IMR-90 (cell line): ENCODE data around the gene CLEC4G. TPM values are rescaled to one million over a fixed set of nuclear protein-coding genes. Genes with fewer than 3 reads are reported as not detected.

Experiments
- ATAC-seq: fragments of 200-7000 bp; cut with Tn5 transposase; 2 replicates; pipeline ENCODE4 v1.9.1; 2020; ENCODE audit warnings: low read depth, mild to moderate bottlenecking, moderate library complexity
- BruUV-seq: library from RNA; stranded (reverse); fragments of 400-500 nt; replicated peaks from 2 replicates; lab custom pipeline; 2021; lab: Mats Ljungman, UMichigan
- CTCF ChIA-PET: fragments of 300-600 bp; formaldehyde crosslinking; extraction: SDS; loops from one replicate; lab custom pipeline; 2021; ENCODE audit warnings: antibody characterized with exemption; lab: Yijun Ruan, JAX
- POLR2A ChIA-PET: fragments of 300-600 bp; sonication (Branson Sonifier 250); formaldehyde crosslinking; loops from one replicate; lab custom pipeline; 2022; ENCODE audit warnings: antibody characterized with exemption; ENCODE audit not compliant: unreplicated experiment; lab: Charles Lee
- DNase-seq: peaks from one replicate; pipeline ENCODE4 v3.0.0; 2013
- H2AFZ ChIP-seq: replicated peaks from 2 replicates; pipeline ENCODE3; 2013; ENCODE audit warnings: low read length, mild to moderate bottlenecking; ENCODE audit not compliant: poor library complexity
- H2AK5ac ChIP-seq: 2 replicates; pipeline ENCODE4 v1.6.1; 2013; ENCODE audit warnings: low read depth, low read length, inconsistent platforms
- H2AK9ac ChIP-seq: replicated peaks from 2 replicates; pipeline ENCODE3; 2013; ENCODE audit warnings: mild to moderate bottlenecking, low read depth, low read length, moderate library complexity; ENCODE audit not compliant: poor library complexity
- H2BK120ac ChIP-seq: 2 replicates; pipeline ENCODE4 v1.6.1; 2013; ENCODE audit warnings: low read depth, low read length, inconsistent platforms
- H2BK15ac ChIP-seq: 3 replicates; pipeline ENCODE4 v1.6.1; 2013; ENCODE audit warnings: low read depth, low read length, inconsistent platforms
- H2BK20ac ChIP-seq: 2 replicates; pipeline ENCODE4 v1.6.1; 2013; ENCODE audit warnings: low read depth, mild to moderate bottlenecking, inconsistent platforms, low read length, moderate library complexity
- H2BK5ac ChIP-seq: 2 replicates; pipeline ENCODE4 v1.6.1; 2013; ENCODE audit warnings: mild to moderate bottlenecking, low read depth, low read length, inconsistent platforms; ENCODE audit not compliant: poor library complexity, severe bottlenecking
- H3K14ac ChIP-seq: replicated peaks from 2 replicates; pipeline ENCODE4 v1.6.1; 2013; ENCODE audit warnings: low read depth, low read length, inconsistent platforms
- H3K18ac ChIP-seq: 2 replicates; pipeline ENCODE4 v1.6.1; 2013; ENCODE audit warnings: low read depth, low read length, control low read depth
- H3K23ac ChIP-seq: 2 replicates; pipeline ENCODE4 v1.6.1; 2013; ENCODE audit warnings: low read depth, low read length, inconsistent platforms
- H3K27ac ChIP-seq: 2 replicates; pipeline ENCODE4 v1.5.1; 2013; ENCODE audit warnings: mild to moderate bottlenecking, control low read depth, low read length; ENCODE audit not compliant: insufficient read depth
- H3K27me3 ChIP-seq: 2 replicates; pipeline ENCODE4 v1.6.1; 2013; ENCODE audit warnings: low read length; ENCODE audit not compliant: control insufficient read depth, insufficient read depth
- H3K36me3 ChIP-seq: 2 replicates; pipeline ENCODE4 v1.6.1; 2013; ENCODE audit warnings: low read length, mixed read lengths; ENCODE audit not compliant: control insufficient read depth, insufficient read depth
- H3K4ac ChIP-seq: 2 replicates; pipeline ENCODE4 v1.6.1; 2013; ENCODE audit warnings: low read depth, low read length, inconsistent platforms
- H3K4me1 ChIP-seq: 2 replicates; pipeline ENCODE4 v1.6.1; 2013; ENCODE audit warnings: low read length, mixed read lengths; ENCODE audit not compliant: control insufficient read depth, insufficient read depth
- H3K4me2 ChIP-seq: 2 replicates; pipeline ENCODE4 v1.6.1; 2013; ENCODE audit warnings: low read depth, mild to moderate bottlenecking, control low read depth, low read length, moderate library complexity
- H3K4me3 ChIP-seq: 2 replicates; pipeline ENCODE4 v1.5.1; 2013; ENCODE audit warnings: low read depth, mild to moderate bottlenecking, control low read depth, low read length, moderate library complexity; ENCODE audit not compliant: insufficient read depth
- H3K56ac ChIP-seq: 2 replicates; pipeline ENCODE4 v1.6.1; 2013; ENCODE audit warnings: low read length, inconsistent platforms; ENCODE audit not compliant: insufficient read depth; ENCODE audit errors: extremely low read depth
- H3K79me1 ChIP-seq, 2 experiments: 2 replicates each; pipeline ENCODE4 v1.6.1; 2013; ENCODE audit warnings: low read length in 2 of 2, inconsistent platforms in 1 of 2, low read depth in 1 of 2
- H3K9ac ChIP-seq: 2 replicates; pipeline ENCODE4 v1.6.1; 2013; ENCODE audit warnings: low read depth, low read length, control low read depth
- H3K9me1 ChIP-seq: 2 replicates; pipeline ENCODE4 v1.6.1; 2013; ENCODE audit warnings: low read length, inconsistent platforms; ENCODE audit not compliant: insufficient read depth
- H3K9me3 ChIP-seq: 2 replicates; pipeline ENCODE4 v1.6.1; 2013; ENCODE audit warnings: low read length; ENCODE audit not compliant: control insufficient read depth, insufficient read depth
- H4K20me1 ChIP-seq: 2 replicates; pipeline ENCODE4 v1.6.1; 2013; ENCODE audit warnings: low read length, inconsistent platforms; ENCODE audit not compliant: insufficient read depth
- H4K5ac ChIP-seq: 2 replicates; pipeline ENCODE4 v1.6.1; 2013; ENCODE audit warnings: mild to moderate bottlenecking, low read depth, low read length, control low read depth
- H4K8ac ChIP-seq, 2 experiments: 2 replicates each; pipeline ENCODE4 v1.6.1; 2013; ENCODE audit warnings: low read depth in 2 of 2, low read length in 2 of 2, control low read depth in 1 of 2, inconsistent platforms in 1 of 2
- H4K91ac ChIP-seq: 2 replicates; pipeline ENCODE4 v1.6.1; 2013; ENCODE audit warnings: low read depth, low read length, inconsistent platforms; ENCODE audit not compliant: insufficient read depth
- BHLHE40 ChIP-seq: fragments of 150-350 bp; IDR thresholded peaks from 2 replicates; pipeline ENCODE4 v1.6.1; 2016; ENCODE audit warnings: mild to moderate bottlenecking, low read depth, low read length
- CEBPB ChIP-seq: IDR thresholded peaks from 2 replicates; pipeline ENCODE4 v1.6.1; 2012; ENCODE audit warnings: low read depth, low read length, improper control_type of control experiment
- CHD1 ChIP-seq: IDR thresholded peaks from 2 replicates; pipeline ENCODE4 v1.6.1; 2012; ENCODE audit warnings: low read depth, low read length, improper control_type of control experiment
- FOS ChIP-seq: fragments of 150-350 bp; IDR thresholded peaks from 2 replicates; pipeline ENCODE4 v1.6.1; 2016; ENCODE audit warnings: low read depth, low read length
- MAFK ChIP-seq: IDR thresholded peaks from 2 replicates; pipeline ENCODE4 v1.6.1; 2012; ENCODE audit warnings: low read depth, low read length, improper control_type of control experiment
- MAZ ChIP-seq: IDR thresholded peaks from 2 replicates; pipeline ENCODE4 v1.6.1; 2012; ENCODE audit warnings: low read depth, mild to moderate bottlenecking, low read length, improper control_type of control experiment, moderate library complexity, borderline replicate concordance
- MXI1 ChIP-seq: IDR thresholded peaks from 2 replicates; pipeline ENCODE4 v1.6.1; 2012; ENCODE audit warnings: low read depth, mild to moderate bottlenecking, low read length, moderate library complexity, borderline replicate concordance
- NFE2L2 ChIP-seq: fragments of 150-350 bp; IDR thresholded peaks from 2 replicates; pipeline ENCODE4 v1.6.1; 2016; ENCODE audit warnings: low read depth, mild to moderate bottlenecking, low read length
- POLR2A ChIP-seq: IDR thresholded peaks from 2 replicates; pipeline ENCODE4 v1.6.1; 2012; ENCODE audit warnings: mild to moderate bottlenecking, low read depth, low read length
- RAD21 ChIP-seq: IDR thresholded peaks from 2 replicates; pipeline ENCODE4 v1.6.1; 2012; ENCODE audit warnings: low read length, improper control_type of control experiment
- RCOR1 ChIP-seq: IDR thresholded peaks from 2 replicates; pipeline ENCODE4 v1.6.1; 2012; ENCODE audit warnings: mild to moderate bottlenecking, low read length, improper control_type of control experiment; ENCODE audit not compliant: insufficient replicate concordance
- RFX5 ChIP-seq: IDR thresholded peaks from 2 replicates; pipeline ENCODE4 v1.8.0; 2012; ENCODE audit warnings: low read depth, mild to moderate bottlenecking, low read length, moderate library complexity
- SMC3 ChIP-seq: fragments of 150-350 bp; IDR thresholded peaks from 2 replicates; pipeline ENCODE4 v1.6.1; 2016; ENCODE audit warnings: low read depth, mild to moderate bottlenecking, antibody characterized with exemption, low read length, moderate library complexity
- WGBS, 2 experiments: methylation state at CpG; one replicate each; pipeline versions ENCODE4 v1.1.5 to v1.1.7; 2013; ENCODE audit warnings: missing lambda C conversion rate in 2 of 2; ENCODE audit not compliant: insufficient read length in 1 of 2; ENCODE audit errors: extremely low coverage in 2 of 2; 5-methylcytosine and 5-hydroxymethylcytosine counted together
- dilution Hi-C: fragments of 300-500 bp; cut with HindIII; formaldehyde crosslinking; loops from one replicate; pipeline ENCODE4 v1.14.3; 2018; ENCODE audit warnings: low sequenced_read_pairs; ENCODE audit not compliant: unreplicated experiment
- in situ Hi-C: fragments of 300-500 bp; cut with MboI; formaldehyde crosslinking; loops from 3 replicates; pipeline ENCODE4 v1.14.3; 2019; ENCODE audit warnings: low sequenced_read_pairs, inconsistent platforms, mixed read lengths
- intact Hi-C: fragments of 100-400 bp; cut with micrococcal nuclease; formaldehyde crosslinking; loops from 2 replicates; pipeline ENCODE4 v1.10.0; 2022
- polyA plus RNA-seq, 3 experiments: library from polyadenylated mRNA; depleted of rRNA; stranded (reverse); fragments of >200 nt; gene quantifications; 2 replicates each; pipeline ENCODE4 v1.2.3, GENCODE V29; 2012; ENCODE audit warnings: low replicate concordance in 1 of 3
- total RNA-seq: library from RNA; depleted of rRNA; stranded (reverse); fragments of >200 nt; gene quantifications from 2 replicates; pipeline ENCODE4 v1.2.3, GENCODE V29; 2012
- TF ChIP-seq, protein P1 (sequence below): fragments of 150-350 bp; IDR thresholded peaks from 2 replicates; pipeline ENCODE4 v1.6.1; 2016; ENCODE audit warnings: low read depth, mild to moderate bottlenecking, low read length, moderate library complexity, borderline replicate concordance
- TF ChIP-seq, protein P2 (sequence below): conservative IDR thresholded peaks from 2 replicates; pipeline ENCODE4 v1.5.1; 2012; ENCODE audit warnings: mild to moderate bottlenecking, low read depth, low read length, improper control_type of control experiment
- TF ChIP-seq, protein P3 (sequence below): fragments of 150-350 bp; IDR thresholded peaks from 2 replicates; pipeline ENCODE4 v1.6.1; 2017; ENCODE audit warnings: mild to moderate bottlenecking, antibody characterized with exemption, low read length, low read depth

The CLEC4G gene
- total and polyA plus RNA-seq, 2 of the 4 experiments (the other 2 are of a cell fraction): not detected

DNA sequence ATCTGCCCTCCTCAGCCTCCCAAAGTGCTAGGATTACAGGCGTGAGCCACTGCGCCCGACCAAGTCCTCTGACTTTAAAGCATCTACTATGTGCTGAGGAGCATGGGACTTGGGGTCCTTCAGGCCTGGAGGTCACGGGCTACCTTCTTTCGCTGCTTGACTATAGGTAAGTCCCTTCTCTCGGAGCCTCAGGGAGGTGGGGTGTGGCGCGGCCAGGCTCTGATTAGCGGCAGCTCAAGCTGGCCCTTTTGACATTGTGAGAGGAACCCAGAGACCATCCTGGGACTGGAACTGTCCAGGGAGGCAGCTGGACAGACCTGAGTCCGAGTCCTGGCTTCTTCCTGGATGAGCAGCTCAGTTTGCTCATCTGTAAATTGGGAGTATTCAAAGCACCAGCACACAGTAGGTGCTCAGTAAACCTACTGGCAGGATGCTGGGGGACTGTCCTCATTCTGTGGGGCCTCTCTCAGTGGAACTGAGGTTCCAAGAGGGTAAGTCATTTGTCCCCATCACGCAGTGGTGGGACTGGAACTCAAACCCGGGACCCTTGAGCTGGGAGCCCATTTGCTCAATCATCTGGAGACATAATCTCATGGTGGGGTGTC, 30.8 kb downstream of the CLEC4G start:
- dilution Hi-C loops (no loop called here), intact Hi-C loops (no loop called here), in situ Hi-C loops (no loop called here)
- ChIA-PET POLR2A (no interaction called here), CTCF (no interaction called here)
- H3K18ac ChIP-seq: no peak overlapping the region
- no peak overlapping the region for H3K4me3 ChIP-seq
- no peak for DNase-seq
- no peaks in the 10 kb centered on the region for H3K9me3 ChIP-seq
- no peak overlapping the region for H2BK5ac ChIP-seq
- H3K4me2 ChIP-seq: no peak overlapping the region
- BruUV-seq: no TSS peak
- H3K23ac ChIP-seq: no peak overlapping the region
- H3K27ac ChIP-seq: no peak overlapping the region
- no peak overlapping the region for H2AK9ac ChIP-seq
- H4K8ac ChIP-seq: no peak overlapping the region
- no peak for TF ChIP-seq MAFK
- TF ChIP-seq, protein P1, sequence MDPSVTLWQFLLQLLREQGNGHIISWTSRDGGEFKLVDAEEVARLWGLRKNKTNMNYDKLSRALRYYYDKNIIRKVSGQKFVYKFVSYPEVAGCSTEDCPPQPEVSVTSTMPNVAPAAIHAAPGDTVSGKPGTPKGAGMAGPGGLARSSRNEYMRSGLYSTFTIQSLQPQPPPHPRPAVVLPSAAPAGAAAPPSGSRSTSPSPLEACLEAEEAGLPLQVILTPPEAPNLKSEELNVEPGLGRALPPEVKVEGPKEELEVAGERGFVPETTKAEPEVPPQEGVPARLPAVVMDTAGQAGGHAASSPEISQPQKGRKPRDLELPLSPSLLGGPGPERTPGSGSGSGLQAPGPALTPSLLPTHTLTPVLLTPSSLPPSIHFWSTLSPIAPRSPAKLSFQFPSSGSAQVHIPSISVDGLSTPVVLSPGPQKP: no peak
- no peak for TF ChIP-seq BHLHE40
- TF ChIP-seq RCOR1: no peak
- TF ChIP-seq MAZ: no peak
- no peak for TF ChIP-seq CHD1
- TF ChIP-seq FOS: no peak
- TF ChIP-seq MXI1: no peak
- TF ChIP-seq POLR2A: no peak
- no peak for TF ChIP-seq CEBPB
- no peak for TF ChIP-seq SMC3
- no peak for TF ChIP-seq NFE2L2
- TF ChIP-seq, protein P2, sequence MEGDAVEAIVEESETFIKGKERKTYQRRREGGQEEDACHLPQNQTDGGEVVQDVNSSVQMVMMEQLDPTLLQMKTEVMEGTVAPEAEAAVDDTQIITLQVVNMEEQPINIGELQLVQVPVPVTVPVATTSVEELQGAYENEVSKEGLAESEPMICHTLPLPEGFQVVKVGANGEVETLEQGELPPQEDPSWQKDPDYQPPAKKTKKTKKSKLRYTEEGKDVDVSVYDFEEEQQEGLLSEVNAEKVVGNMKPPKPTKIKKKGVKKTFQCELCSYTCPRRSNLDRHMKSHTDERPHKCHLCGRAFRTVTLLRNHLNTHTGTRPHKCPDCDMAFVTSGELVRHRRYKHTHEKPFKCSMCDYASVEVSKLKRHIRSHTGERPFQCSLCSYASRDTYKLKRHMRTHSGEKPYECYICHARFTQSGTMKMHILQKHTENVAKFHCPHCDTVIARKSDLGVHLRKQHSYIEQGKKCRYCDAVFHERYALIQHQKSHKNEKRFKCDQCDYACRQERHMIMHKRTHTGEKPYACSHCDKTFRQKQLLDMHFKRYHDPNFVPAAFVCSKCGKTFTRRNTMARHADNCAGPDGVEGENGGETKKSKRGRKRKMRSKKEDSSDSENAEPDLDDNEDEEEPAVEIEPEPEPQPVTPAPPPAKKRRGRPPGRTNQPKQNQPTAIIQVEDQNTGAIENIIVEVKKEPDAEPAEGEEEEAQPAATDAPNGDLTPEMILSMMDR: no peak
- TF ChIP-seq RAD21: no peak
- TF ChIP-seq RFX5: no peak
- TF ChIP-seq, protein P3, sequence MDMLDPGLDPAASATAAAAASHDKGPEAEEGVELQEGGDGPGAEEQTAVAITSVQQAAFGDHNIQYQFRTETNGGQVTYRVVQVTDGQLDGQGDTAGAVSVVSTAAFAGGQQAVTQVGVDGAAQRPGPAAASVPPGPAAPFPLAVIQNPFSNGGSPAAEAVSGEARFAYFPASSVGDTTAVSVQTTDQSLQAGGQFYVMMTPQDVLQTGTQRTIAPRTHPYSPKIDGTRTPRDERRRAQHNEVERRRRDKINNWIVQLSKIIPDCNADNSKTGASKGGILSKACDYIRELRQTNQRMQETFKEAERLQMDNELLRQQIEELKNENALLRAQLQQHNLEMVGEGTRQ: no peak
- peaks cover 26% of the 10 kb centered on the region for H3K27me3 ChIP-seq
- no peaks in the 10 kb centered on the region for H3K79me1 ChIP-seq
- H2BK15ac ChIP-seq: no peak overlapping the region
- H3K56ac ChIP-seq: no peak overlapping the region
- H2AFZ ChIP-seq: no peak overlapping the region
- no peaks in the 10 kb centered on the region for H3K36me3 ChIP-seq
- H2BK20ac ChIP-seq: no peak overlapping the region
- no peak overlapping the region for H3K9ac ChIP-seq
- H3K4ac ChIP-seq: no peak overlapping the region
- H3K4me1 ChIP-seq: no peaks in the 10 kb centered on the region
- WGBS, 2 experiments: 83% methylated on average over 2 of the region's 12 CpGs; no CpG with 5 or more reads in 1 of the 2 experiments
- ATAC-seq: no peak
- no peak overlapping the region for H2BK120ac ChIP-seq
- no peak overlapping the region for H4K91ac ChIP-seq
- H3K14ac ChIP-seq: no peak overlapping the region
- H2AK5ac ChIP-seq: no peak overlapping the region
- H4K5ac ChIP-seq: no peak overlapping the region
- H3K9me1 ChIP-seq: no peaks in the 10 kb centered on the region
- no peaks in the 10 kb centered on the region for H4K20me1 ChIP-seq
